Stomach smooth muscle (tissue), 2 donors: Measurements from ENCODE around the gene NXN.
A peak's percentile ranks its signal among the peaks of the same experiment; 100 is the strongest.

ENCODE experiments used
- H3K27ac ChIP-seq: one replicate; pipeline ENCODE4 v1.7.0; 2013; ENCODE audit warnings: mild to moderate bottlenecking, low read length, inconsistent platforms
- H3K27me3 ChIP-seq, 2 donors: one replicate each; pipeline ENCODE4 v1.7.0; 2013; ENCODE audit warnings: low read length in 2 of 2; ENCODE audit not compliant: insufficient read depth in 2 of 2, control insufficient read depth in 1 of 2
- H3K36me3 ChIP-seq, 2 donors: one replicate each; pipeline ENCODE4 v1.7.0; 2013; ENCODE audit warnings: low read length in 2 of 2; ENCODE audit not compliant: control insufficient read depth in 2 of 2, insufficient read depth in 2 of 2
- H3K4me1 ChIP-seq: one replicate; pipeline ENCODE4 v1.7.0; 2013; ENCODE audit warnings: low read length; ENCODE audit not compliant: control insufficient read depth, insufficient read depth
- H3K4me3 ChIP-seq, 2 donors: one replicate each; pipeline ENCODE4 v1.7.0; 2013; ENCODE audit warnings: low read length in 2 of 2
- H3K9ac ChIP-seq, 2 donors: one replicate each; pipeline ENCODE4 v1.7.0; 2013; ENCODE audit warnings: low read length in 2 of 2, mild to moderate bottlenecking in 1 of 2
- H3K9me3 ChIP-seq, 2 donors: one replicate each; pipeline ENCODE4 v1.7.0; 2013; ENCODE audit warnings: low read length in 2 of 2; ENCODE audit not compliant: control insufficient read depth in 2 of 2
- donor health status: healthy.
- donor health status: Pancreatic carcinoma.

Gene NXN

DNA sequence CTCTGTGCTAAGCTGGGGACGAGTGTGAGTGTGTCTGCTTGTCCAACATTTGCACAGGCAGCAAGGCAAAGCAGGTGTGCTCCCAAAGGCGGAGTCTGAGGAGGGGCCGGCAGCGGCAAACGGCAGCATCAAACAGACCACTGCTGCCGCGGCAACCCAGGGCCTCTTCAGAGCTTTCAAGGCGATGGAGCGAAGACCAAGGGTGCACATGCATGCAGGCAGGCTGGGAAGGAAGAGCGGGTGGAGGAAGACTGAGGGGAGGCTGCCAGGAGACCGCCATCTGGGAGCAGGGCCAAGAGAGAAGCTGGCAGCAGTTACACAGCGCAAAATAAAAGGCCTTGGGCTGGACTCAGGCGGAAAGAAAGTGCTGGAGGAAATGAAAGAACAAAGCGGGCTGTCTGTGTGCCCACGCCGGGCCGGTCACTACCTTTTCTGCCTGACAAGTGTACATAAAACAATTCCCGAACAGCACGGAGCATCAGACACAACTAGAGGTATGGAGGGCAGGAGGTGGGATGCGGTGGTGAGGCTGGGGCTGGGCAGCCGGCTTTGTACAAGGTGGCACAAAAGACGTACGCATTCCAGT, 25.9 kb upstream of the NXN start:
- peak overlapping the region; percentile 77 for H3K27ac ChIP-seq

DNA sequence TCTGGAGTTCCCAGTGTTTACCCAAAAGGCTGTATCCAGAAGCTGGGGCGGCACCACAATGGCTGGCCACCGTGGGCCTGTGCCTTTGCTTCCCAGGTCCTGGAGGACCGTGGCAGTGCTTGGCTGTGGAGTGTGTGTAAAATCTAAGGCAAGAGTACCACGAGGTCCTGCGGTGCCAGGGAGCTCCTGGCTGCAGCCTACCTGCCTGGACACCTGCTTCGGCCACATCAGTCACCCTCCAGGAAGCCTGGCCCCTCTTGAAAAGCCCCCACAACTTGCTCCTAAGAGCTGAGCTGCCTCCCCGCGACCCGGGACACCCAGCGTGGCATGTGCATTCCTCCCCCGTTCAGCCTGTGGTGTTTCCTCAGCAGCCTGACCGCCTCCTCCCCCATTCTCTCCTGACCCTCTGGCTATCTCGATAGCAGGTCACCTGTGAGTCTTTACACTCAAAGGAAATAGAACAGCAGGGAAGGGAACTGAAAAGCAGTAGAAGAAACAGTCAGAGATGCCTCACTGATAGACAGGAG, 25.3 kb upstream of the NXN start:
- H3K36me3 ChIP-seq = peaks cover 23 to 46% of the 10 kb centered on the region in 2 donors
- H3K9me3 ChIP-seq = no peaks in the 10 kb centered on the region
- H3K27ac ChIP-seq = no peak overlapping the region

More for the DNA sequence above, 25.9 kb upstream of the NXN start:
- Histone ChIP-seq H3K4me1 (peaks cover 85% of the 10 kb centered on the region), H3K9me3 (no peaks in the 10 kb centered on the region), H3K36me3 (peaks cover 28 to 49% of the 10 kb centered on the region in 2 donors), H3K9ac (peak overlapping the region; percentile 5 to 29), H3K27me3 (no peaks in the 10 kb centered on the region), H3K4me3 (peak overlapping the region in 1 of 2 donors; percentile 49)

DNA sequence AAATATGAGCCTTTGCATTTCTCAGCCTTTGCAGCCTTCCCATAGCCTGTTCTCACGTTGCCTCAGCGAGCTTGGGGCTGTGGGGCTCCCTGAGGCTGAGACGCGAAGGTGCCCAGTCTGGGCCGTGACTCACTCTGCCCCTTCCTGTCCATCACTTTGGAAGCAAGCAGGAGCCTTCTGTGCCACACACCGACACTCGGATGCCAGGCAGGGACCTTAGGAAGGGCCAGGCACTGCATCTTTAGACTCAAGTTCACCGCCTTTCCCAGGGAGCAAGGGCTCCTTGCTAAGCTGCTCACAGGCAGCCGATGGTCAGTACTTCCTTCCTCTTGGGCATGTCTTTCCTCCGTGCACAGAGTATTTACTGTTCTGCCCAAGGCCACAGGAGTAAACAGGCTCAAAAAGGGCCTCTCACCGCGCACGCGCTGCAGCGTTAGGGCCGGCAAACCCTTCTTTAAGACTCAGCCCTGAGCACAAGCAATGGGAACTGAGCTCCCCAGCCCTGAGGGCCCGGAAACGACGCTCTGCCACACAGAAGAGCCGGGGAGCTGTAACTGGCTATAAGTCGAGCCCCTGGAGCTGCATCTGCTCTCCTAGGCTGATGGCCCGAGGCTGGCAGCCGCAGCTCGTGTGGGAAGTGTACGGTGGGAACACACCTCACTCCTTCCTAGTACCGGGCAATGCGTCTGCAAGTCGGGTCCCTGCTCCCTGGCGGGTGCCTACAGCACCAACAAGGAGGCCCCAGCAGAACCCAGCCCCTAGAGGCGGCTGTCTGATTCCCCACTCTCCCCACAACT, 24.6 kb upstream of the NXN start:
- Histone ChIP-seq H3K36me3 (peaks cover 18 to 46% of the 10 kb centered on the region in 2 donors), H3K9me3 (no peaks in the 10 kb centered on the region), H3K27ac (no peak overlapping the region), H3K9ac (no peak overlapping the region), H3K27me3 (no peaks in the 10 kb centered on the region), H3K4me3 (no peak overlapping the region), H3K4me1 (peaks cover 88% of the 10 kb centered on the region)

More for the DNA sequence above, 25.3 kb upstream of the NXN start:
- Histone ChIP-seq H3K9ac (no peak overlapping the region), H3K27me3 (no peaks in the 10 kb centered on the region), H3K4me3 (peak overlapping the region in 1 of 2 donors; percentile 49), H3K4me1 (peaks cover 88% of the 10 kb centered on the region)

DNA sequence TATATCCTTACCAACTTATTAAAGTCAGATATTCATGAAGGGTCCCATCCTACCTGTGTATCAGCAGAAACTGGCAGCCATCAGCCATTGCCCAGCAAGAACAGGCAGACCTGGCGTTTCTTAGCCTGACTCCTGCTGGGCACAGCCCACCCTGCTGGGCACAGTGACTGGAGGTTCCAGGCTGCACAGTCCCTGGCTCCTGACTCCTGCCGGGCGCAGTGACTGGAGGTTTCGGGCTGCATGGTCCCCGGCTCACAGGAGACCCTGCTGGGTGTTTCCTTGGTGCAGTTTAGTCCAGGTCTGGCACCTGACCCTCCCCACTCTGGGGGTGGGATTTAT, 24.0 kb upstream of the NXN start:
- Histone ChIP-seq H3K9me3 (no peaks in the 10 kb centered on the region), H3K4me1 (peaks cover 87% of the 10 kb centered on the region), H3K4me3 (no peak overlapping the region), H3K27ac (peak overlapping the region; percentile 81), H3K36me3 (peaks cover 18 to 43% of the 10 kb centered on the region in 2 donors), H3K27me3 (no peaks in the 10 kb centered on the region), H3K9ac (no peak overlapping the region)

DNA sequence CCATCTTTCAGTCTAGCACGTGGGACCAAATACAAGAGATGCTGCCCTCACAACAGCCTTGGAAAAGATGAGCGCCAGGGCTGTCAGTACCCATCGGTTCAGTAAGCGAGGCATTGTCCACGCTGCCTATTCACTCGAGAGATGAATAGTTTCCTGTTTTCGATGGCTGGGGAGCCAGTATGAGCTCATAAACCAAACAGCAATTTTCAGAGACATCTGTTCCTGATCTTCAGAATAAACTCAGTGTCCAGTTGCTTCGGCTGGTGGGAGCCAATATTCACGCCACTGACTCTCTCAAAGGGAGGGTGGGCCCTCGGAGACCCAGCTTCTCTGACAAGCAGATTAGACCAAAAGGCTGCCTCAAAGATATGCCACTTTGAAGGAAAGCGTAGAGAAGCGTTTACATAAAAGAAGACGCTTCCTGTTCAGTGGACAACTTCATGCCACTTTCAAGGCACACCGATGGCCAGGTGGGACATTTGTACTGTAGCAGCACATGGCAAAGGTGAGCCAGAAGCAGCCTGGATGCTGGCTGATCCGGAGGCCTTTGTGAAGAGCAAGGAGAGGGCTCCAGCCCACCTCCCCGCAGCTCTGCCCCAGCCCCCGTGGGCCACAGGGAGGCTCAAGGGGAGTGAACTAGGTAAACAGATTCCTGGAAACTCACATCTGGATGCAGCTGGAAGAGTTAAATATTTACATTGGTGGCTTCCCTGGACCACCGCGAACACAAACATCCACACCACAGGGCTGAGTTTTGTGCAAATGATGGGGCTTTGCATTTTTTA, 23.4 kb upstream of the NXN start:
- peaks cover 87% of the 10 kb centered on the region for H3K4me1 ChIP-seq
- H3K4me3 ChIP-seq = no peak overlapping the region
- H3K9ac ChIP-seq = peak overlapping the region in 1 of 2 donors; percentile 29
- H3K9me3 ChIP-seq = no peaks in the 10 kb centered on the region
- peak overlapping the region; percentile 81 for H3K27ac ChIP-seq
- H3K36me3 ChIP-seq = peaks cover 12 to 41% of the 10 kb centered on the region in 2 donors
- no peaks in the 10 kb centered on the region for H3K27me3 ChIP-seq

DNA sequence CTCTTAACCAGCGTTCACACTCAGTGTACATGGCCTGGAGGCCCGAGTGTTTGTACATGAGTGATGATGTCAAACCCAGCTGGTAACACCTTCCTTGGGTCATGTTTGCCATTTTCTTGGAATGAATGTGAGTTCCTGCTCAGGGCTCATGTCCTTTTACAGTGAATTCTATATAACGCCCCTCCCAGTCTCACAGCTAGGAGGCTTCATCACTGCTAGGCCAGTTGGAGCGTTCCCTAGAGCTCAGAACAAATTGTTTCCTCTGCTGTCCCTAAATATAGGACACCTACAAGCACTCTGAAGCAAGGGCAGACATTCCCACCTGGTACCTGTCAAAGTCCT, 22.8 kb upstream of the NXN start:
- no peaks in the 10 kb centered on the region for H3K9me3 ChIP-seq
- H3K27ac ChIP-seq = peak overlapping the region; percentile 81
- peaks cover 88% of the 10 kb centered on the region for H3K4me1 ChIP-seq
- H3K9ac ChIP-seq = peak overlapping the region in 1 of 2 donors; percentile 29
- no peak overlapping the region for H3K4me3 ChIP-seq
- no peaks in the 10 kb centered on the region for H3K27me3 ChIP-seq
- peaks cover 9 to 36% of the 10 kb centered on the region in 2 donors for H3K36me3 ChIP-seq

DNA sequence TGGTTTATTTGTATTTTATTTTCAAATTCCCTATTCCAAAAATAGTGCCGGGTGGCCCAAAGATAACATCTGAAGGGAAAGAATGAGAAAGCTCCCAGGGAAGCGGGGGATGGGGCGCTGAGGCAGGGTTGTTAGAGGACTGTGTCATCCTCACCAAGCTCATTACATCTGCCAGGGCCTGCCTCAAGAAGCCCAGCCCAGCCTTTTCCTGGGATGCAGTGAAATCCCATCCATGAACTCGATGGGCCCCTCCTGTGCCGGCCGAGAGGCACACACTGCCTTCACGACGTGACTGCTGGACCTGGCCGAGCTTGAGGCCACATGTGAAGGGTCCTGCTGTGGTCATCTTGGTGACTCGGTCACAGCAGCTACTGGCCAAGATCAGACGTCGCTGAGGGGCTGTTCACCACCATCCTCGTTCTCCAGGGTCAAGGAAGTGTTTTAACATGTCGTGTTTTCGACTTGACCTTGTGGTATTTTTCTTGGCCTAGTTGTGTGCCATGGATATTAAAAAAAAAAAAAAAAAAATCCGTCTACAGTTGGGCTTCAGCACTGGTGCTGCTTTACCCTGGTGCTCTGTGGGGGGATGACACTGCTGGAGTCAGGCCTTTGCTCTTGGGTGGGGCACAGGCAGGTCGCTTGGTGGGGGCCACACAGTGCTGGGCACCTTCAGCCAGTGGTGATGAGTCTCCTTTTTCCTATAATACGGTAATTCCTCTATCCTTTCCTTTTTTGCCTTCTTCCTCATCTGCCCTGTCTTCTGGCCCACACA, 22.2 kb upstream of the NXN start:
- Histone ChIP-seq H3K36me3 (peaks cover 6 to 32% of the 10 kb centered on the region in 2 donors), H3K4me3 (no peak overlapping the region), H3K4me1 (peaks cover 85% of the 10 kb centered on the region), H3K27ac (peak overlapping the region; percentile 81), H3K9me3 (no peaks in the 10 kb centered on the region), H3K9ac (peak overlapping the region in 1 of 2 donors; percentile 36), H3K27me3 (no peaks in the 10 kb centered on the region)

DNA sequence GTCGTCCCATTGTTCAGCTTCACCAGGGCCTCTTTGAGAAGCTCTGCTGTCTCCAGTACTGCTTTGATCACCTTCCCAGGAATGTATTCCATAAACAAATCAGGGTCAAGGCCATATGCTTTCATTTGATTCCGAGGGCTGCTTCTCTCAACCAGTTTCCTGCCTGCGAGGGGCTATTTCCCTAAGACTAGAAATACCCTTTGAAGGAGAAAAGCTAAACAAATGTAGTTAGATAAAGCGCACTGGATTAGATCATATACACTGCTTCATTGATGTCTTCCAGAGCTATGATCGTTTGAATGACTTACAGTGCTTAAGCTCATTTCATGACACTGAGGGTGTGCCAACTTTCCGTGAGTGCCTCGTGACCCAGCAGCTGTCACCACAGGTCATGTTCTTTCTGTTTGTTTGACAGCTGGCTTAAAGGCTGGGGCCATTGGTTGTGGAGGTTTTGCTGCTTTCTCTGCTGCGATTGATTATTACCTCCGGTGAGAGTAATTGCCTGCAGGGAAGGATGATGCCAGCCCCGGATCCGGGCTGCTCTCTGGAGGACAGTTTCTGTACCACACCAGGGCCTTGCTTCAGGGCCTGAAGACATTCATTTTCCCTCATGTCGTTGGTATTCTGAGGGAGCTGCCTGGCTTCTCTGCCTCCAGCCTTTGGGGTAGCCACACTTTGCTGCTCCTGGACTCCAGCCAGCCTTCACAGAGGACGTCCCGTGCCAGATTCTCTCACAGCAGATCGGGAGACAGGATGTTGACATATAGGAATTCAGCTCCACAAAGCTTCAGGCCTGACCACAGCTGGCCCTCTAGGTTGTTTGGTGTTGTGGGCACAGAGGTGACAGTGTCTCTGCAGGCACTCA, 21.3 kb upstream of the NXN start:
- H3K27me3 ChIP-seq = no peaks in the 10 kb centered on the region
- peaks cover 6 to 29% of the 10 kb centered on the region in 2 donors for H3K36me3 ChIP-seq
- peak overlapping the region in 1 of 2 donors; percentile 29 for H3K9ac ChIP-seq
- peak overlapping the region; percentile 81 for H3K27ac ChIP-seq
- H3K4me3 ChIP-seq = no peak overlapping the region
- H3K4me1 ChIP-seq = peaks cover 76% of the 10 kb centered on the region
- no peaks in the 10 kb centered on the region for H3K9me3 ChIP-seq

DNA sequence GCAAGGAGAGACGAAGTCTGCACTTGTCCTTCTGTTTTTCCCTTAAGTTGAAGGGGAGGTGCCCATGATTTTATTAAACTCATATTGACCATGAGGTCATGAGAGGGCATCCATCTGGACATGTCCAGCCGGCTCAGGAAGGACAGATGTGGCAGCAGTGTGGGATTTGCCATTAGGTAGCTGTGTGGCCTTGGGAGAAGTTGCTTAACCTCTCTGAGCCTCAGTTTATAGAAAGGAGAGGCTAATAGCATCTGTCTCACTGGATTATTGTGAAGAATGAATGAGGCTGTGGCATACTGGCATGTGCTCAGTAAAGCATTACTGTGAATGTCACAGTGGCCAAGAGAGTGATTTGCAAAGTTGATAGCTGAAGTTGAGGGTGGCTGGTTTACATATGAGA, 18.5 kb upstream of the NXN start:
- Histone ChIP-seq H3K4me1 (peaks cover 49% of the 10 kb centered on the region), H3K27me3 (no peaks in the 10 kb centered on the region), H3K4me3 (peak overlapping the region; percentile 85 to 99), H3K9me3 (no peaks in the 10 kb centered on the region), H3K27ac (no peak overlapping the region), H3K9ac (peak overlapping the region in 1 of 2 donors; percentile 36), H3K36me3 (peaks cover 4 to 19% of the 10 kb centered on the region in 2 donors)
